Endothelial cell (in vitro differentiated cells): ENCODE data around the gene NLGN2. TPM values are rescaled to one million over a fixed set of nuclear protein-coding genes. Genes with fewer than 3 reads are reported as not detected.
A peak's percentile ranks its signal among the peaks of the same experiment; 100 is the strongest.

Experiments used
- DNase-seq: peaks from one replicate; pipeline ENCODE4 v3.0.0; 2021; ENCODE audit warnings: low spot score
- H3K27ac Mint-ChIP-seq: one replicate; pipeline ENCODE4 v1.8.0; 2021; ENCODE audit warnings: mixed read lengths, inconsistent platforms; ENCODE audit not compliant: unreplicated experiment
- H3K27me3 Mint-ChIP-seq: one replicate; pipeline ENCODE4 v1.8.0; 2021; ENCODE audit warnings: mild to moderate bottlenecking, moderate library complexity, mixed read lengths, inconsistent platforms; ENCODE audit not compliant: unreplicated experiment
- H3K36me3 Mint-ChIP-seq: one replicate; pipeline ENCODE4 v1.8.0; 2021; ENCODE audit warnings: mild to moderate bottlenecking, low read depth, mixed read lengths, inconsistent platforms; ENCODE audit not compliant: unreplicated experiment
- H3K4me1 Mint-ChIP-seq: one replicate; pipeline ENCODE4 v1.8.0; 2021; ENCODE audit warnings: mild to moderate bottlenecking, mixed read lengths, inconsistent platforms; ENCODE audit not compliant: unreplicated experiment
- H3K4me3 Mint-ChIP-seq: one replicate; pipeline ENCODE4 v1.8.0; 2021; ENCODE audit warnings: mild to moderate bottlenecking, mixed read lengths, inconsistent platforms; ENCODE audit not compliant: unreplicated experiment
- H3K9me3 Mint-ChIP-seq: one replicate; pipeline ENCODE4 v1.8.0; 2021; ENCODE audit warnings: mixed read lengths, inconsistent platforms; ENCODE audit not compliant: unreplicated experiment
- CTCF ChIP-seq: fragments of 200-600 bp; sonication (generic); IDR thresholded peaks from one replicate; pipeline ENCODE4 v1.5.0; 2021; ENCODE audit warnings: antibody characterized with exemption; ENCODE audit not compliant: unreplicated experiment
- total RNA-seq: library from RNA; stranded (reverse); fragmentation: NEBNext Ultra II Directional; extraction: Animal tissue kit (Norgen Biotek cat#: 25700); gene quantifications from one replicate; pipeline ENCODE4 v1.2.1, GENCODE V29; 2021; ENCODE audit not compliant: unreplicated experiment

NLGN2 gene
- total RNA-seq, 1 donor from 2014 or later, result 54.8 TPM

- Mint-ChIP-seq H3K4me3 (peak overlapping the region; percentile 72), H3K9me3 (no peaks in the 10 kb centered on the region), H3K4me1 (peaks cover 18% of the 10 kb centered on the region), H3K27ac (no peak overlapping the region), H3K36me3 (peaks cover 37% of the 10 kb centered on the region), H3K27me3 (peaks cover 12% of the 10 kb centered on the region)
- no peak for DNase-seq
- TF ChIP-seq CTCF, result no peak
Observed at GRCh38 chr17:7413346-7413985, 5.8 kb downstream of the NLGN2 start.

- TF ChIP-seq CTCF, result no peak
- H3K9me3 Mint-ChIP-seq, result no peaks in the 10 kb centered on the region
- no peak overlapping the region for H3K4me3 Mint-ChIP-seq
- peaks cover 9% of the 10 kb centered on the region for H3K27me3 Mint-ChIP-seq
- H3K4me1 Mint-ChIP-seq, result peaks cover 22% of the 10 kb centered on the region
- no peak for DNase-seq
- peaks cover 27% of the 10 kb centered on the region for H3K36me3 Mint-ChIP-seq
- no peak overlapping the region for H3K27ac Mint-ChIP-seq
Observed at GRCh38 chr17:7414837-7415236, 7.2 kb downstream of the NLGN2 start.

- peaks cover 19% of the 10 kb centered on the region for H3K4me1 Mint-ChIP-seq
- H3K4me3 Mint-ChIP-seq, result no peak overlapping the region
Observed at GRCh38 chr17:7415784-7416183, 8.1 kb downstream of the NLGN2 start.

GRCh38 chr17:7416323-7416722 lies 8.7 kb downstream of the NLGN2 start:
- no peak for DNase-seq
- Mint-ChIP-seq H3K27ac (no peak overlapping the region), H3K27me3 (peaks cover 4% of the 10 kb centered on the region), H3K9me3 (no peaks in the 10 kb centered on the region), H3K36me3 (peaks cover 20% of the 10 kb centered on the region), H3K4me1 (peaks cover 19% of the 10 kb centered on the region), H3K4me3 (peak overlapping the region; percentile 59)
- no peak for TF ChIP-seq CTCF

More at GRCh38 chr17:7415784-7416183, 8.1 kb downstream of the NLGN2 start:
- Mint-ChIP-seq H3K9me3 (no peaks in the 10 kb centered on the region), H3K27me3 (peaks cover 5% of the 10 kb centered on the region), H3K36me3 (peaks cover 20% of the 10 kb centered on the region), H3K27ac (no peak overlapping the region)
- DNase-seq, result no peak
- TF ChIP-seq CTCF, result no peak

GRCh38 chr17:7417056-7417655 lies 9.5 kb downstream of the NLGN2 start:
- Mint-ChIP-seq H3K4me3 (no peak overlapping the region), H3K27ac (no peak overlapping the region), H3K36me3 (peaks cover 20% of the 10 kb centered on the region), H3K9me3 (no peaks in the 10 kb centered on the region), H3K27me3 (peaks cover 4% of the 10 kb centered on the region), H3K4me1 (peaks cover 17% of the 10 kb centered on the region)
- TF ChIP-seq CTCF, result no peak
- no peak for DNase-seq
